GM23338 (cell line): ENCODE measurements around the gene ADCY5.

Experiments
- CREB1 ChIP-seq: fragments of 250-450 bp; sonication (Bioruptor Pico); IDR thresholded peaks from 2 replicates; pipeline ENCODE4 v1.5.0; 2020; ENCODE audit warnings: low read depth, mild to moderate bottlenecking, moderate library complexity
- EZH2 ChIP-seq: fragments of 200-600 bp; sonication (generic); IDR thresholded peaks from one replicate; pipeline ENCODE4 v1.8.0; 2017; ENCODE audit warnings: antibody characterized with exemption, mild to moderate bottlenecking, low read depth; ENCODE audit not compliant: unreplicated experiment
- EZH2phosphoT487 ChIP-seq: fragments of 200-600 bp; sonication (generic); IDR thresholded peaks from one replicate; pipeline ENCODE4 v1.8.1; 2018; ENCODE audit warnings: antibody characterized with exemption; ENCODE audit not compliant: unreplicated experiment
- JUNB ChIP-seq: IDR thresholded peaks from one replicate; pipeline ENCODE4 v1.6.1; 2016; ENCODE audit warnings: antibody characterized with exemption; ENCODE audit not compliant: unreplicated experiment
- NANOG ChIP-seq: IDR thresholded peaks from 2 replicates; pipeline ENCODE4 v1.6.1; 2016; ENCODE audit warnings: antibody characterized with exemption, borderline replicate concordance
- POLR2AphosphoS5 ChIP-seq: IDR thresholded peaks from 2 replicates; pipeline ENCODE4 v1.6.1; 2016; ENCODE audit warnings: antibody characterized with exemption, low read depth
- REST ChIP-seq: IDR thresholded peaks from one replicate; pipeline ENCODE4 v1.6.1; 2018; ENCODE audit warnings: antibody characterized with exemption; ENCODE audit not compliant: unreplicated experiment
- STAT1 ChIP-seq: IDR thresholded peaks from one replicate; pipeline ENCODE4 v1.6.1; 2016; ENCODE audit warnings: antibody characterized with exemption; ENCODE audit not compliant: unreplicated experiment
- ZNF114 ChIP-seq: fragments of 250-450 bp; sonication (Bioruptor Pico); IDR thresholded peaks from 2 replicates; pipeline ENCODE4 v1.5.0; 2020; ENCODE audit warnings: mild to moderate bottlenecking, moderate library complexity
- ZNF331 ChIP-seq: fragments of 250-450 bp; sonication (Bioruptor Pico); IDR thresholded peaks from 2 replicates; pipeline ENCODE4 v1.5.0; 2020; ENCODE audit warnings: low read depth, mild to moderate bottlenecking, moderate library complexity
- TF ChIP-seq, protein P1 (sequence below), 2 experiments: fragments of 200-600 bp in 1 of 2; sonication (generic) in 1 of 2; conservative IDR thresholded peaks; 2 replicates each; pipeline versions ENCODE4 v1.5.1 to v1.6.1; 2016 to 2017; ENCODE audit warnings: antibody characterized with exemption in 2 of 2, low read depth in 2 of 2, mild to moderate bottlenecking in 2 of 2, moderate library complexity in 1 of 2

DNA sequence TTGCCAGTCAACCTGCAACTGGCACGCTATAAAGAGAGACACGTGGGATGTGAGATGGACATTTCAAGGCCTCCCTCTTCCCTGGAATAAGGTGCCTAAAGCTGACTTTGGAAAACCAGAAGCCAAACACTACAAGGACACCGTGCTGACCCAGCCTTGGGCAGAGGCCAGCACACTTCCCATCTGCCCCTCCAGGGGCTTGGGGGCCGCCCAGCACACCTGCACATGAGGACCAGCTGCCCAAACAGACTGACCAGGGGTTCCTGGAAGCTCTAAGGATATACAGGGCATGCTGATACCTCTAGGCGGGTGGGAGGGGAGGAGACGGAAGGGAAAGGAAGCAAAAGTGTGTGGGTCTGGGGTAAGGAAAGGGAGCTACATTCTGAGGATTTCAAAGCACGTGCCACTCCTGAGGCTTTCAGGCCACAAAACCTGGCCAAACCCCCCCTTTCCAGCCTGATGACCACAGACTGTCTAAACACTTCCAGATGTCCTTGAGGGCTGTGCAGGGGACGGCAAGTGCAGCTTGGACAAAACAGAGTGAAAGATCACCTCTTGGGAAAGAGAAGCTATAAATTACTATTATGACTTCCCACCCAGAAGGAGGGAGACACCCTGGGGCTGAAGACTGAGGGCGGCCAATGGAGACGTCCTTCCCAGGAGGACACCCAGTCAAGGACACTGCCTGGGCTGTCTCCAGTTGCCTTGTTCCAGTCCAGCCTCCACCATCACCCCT lies 57.9 kb downstream of the ADCY5 start:
- no peak for TF ChIP-seq REST
- TF ChIP-seq, protein P1, sequence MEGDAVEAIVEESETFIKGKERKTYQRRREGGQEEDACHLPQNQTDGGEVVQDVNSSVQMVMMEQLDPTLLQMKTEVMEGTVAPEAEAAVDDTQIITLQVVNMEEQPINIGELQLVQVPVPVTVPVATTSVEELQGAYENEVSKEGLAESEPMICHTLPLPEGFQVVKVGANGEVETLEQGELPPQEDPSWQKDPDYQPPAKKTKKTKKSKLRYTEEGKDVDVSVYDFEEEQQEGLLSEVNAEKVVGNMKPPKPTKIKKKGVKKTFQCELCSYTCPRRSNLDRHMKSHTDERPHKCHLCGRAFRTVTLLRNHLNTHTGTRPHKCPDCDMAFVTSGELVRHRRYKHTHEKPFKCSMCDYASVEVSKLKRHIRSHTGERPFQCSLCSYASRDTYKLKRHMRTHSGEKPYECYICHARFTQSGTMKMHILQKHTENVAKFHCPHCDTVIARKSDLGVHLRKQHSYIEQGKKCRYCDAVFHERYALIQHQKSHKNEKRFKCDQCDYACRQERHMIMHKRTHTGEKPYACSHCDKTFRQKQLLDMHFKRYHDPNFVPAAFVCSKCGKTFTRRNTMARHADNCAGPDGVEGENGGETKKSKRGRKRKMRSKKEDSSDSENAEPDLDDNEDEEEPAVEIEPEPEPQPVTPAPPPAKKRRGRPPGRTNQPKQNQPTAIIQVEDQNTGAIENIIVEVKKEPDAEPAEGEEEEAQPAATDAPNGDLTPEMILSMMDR (conservative IDR thresholded peaks at IDR 0.05; ENCODE audit: low read depth in 2 of 2): no peak
- TF ChIP-seq JUNB: no peak
- TF ChIP-seq ZNF331 (CRISPR knock-in tag): no peak
- no peak for TF ChIP-seq CREB1
- TF ChIP-seq EZH2: no peak
- TF ChIP-seq EZH2phosphoT487: no peak
- no peak for TF ChIP-seq STAT1
- no peak for TF ChIP-seq NANOG
- no peak for TF ChIP-seq ZNF114
- no peak for TF ChIP-seq POLR2AphosphoS5
